ENCODE data around the gene NXPH1.

NXPH1 gene

DNA sequence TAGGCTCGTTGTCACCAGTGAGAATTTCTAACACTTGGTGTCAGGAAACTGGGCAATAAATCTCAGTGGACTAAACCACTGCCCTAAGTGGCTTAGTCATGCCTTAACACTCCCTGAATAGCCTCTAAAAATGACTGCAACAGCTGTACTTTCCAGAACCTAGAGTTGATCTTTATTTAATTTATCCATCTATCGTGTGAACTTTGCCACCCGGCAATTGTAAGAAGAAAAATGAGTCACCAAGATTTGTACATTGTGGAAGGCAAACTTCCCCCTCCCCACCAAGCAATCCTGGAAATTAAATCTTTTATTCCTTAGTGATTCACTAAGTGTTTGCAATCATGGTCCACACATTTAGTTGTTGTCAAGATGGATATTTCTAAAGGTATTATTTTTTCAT is 47.1 kb downstream of the NXPH1 start:
- Histone ChIP-seq H3K4me3 (no peak overlapping the region), H3K27ac (no peak overlapping the region)
- no peak for DNase-seq (ENCODE audit: low spot score)
- TF ChIP-seq, protein P1, sequence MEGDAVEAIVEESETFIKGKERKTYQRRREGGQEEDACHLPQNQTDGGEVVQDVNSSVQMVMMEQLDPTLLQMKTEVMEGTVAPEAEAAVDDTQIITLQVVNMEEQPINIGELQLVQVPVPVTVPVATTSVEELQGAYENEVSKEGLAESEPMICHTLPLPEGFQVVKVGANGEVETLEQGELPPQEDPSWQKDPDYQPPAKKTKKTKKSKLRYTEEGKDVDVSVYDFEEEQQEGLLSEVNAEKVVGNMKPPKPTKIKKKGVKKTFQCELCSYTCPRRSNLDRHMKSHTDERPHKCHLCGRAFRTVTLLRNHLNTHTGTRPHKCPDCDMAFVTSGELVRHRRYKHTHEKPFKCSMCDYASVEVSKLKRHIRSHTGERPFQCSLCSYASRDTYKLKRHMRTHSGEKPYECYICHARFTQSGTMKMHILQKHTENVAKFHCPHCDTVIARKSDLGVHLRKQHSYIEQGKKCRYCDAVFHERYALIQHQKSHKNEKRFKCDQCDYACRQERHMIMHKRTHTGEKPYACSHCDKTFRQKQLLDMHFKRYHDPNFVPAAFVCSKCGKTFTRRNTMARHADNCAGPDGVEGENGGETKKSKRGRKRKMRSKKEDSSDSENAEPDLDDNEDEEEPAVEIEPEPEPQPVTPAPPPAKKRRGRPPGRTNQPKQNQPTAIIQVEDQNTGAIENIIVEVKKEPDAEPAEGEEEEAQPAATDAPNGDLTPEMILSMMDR (IDR thresholded peaks at IDR 0.05) = no peak

DNA sequence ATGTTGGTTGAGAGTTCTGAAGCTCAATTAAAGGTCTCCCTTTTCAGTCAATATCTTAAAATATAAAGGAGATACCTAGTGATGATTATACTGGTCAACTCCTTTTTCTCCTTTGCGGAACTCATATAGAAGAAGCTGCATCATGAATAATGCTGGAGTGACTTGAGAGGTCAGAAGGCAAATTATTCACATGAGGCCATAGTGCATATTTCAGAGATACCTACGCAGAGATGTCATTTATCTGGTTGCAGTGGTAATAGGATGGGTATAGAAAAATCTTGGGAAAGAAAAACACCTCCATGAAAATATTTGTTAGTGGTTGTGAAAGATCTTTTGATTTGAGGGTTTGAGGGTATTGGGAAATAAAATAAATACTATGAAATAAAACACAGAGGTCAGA is 47.7 kb downstream of the NXPH1 start:
- no peak for DNase-seq (ENCODE audit: low spot score)
- Histone ChIP-seq H3K4me3 (no peak overlapping the region), H3K27ac (no peak overlapping the region)
- TF ChIP-seq, protein P1 (IDR thresholded peaks at IDR 0.05) = no peak

DNA sequence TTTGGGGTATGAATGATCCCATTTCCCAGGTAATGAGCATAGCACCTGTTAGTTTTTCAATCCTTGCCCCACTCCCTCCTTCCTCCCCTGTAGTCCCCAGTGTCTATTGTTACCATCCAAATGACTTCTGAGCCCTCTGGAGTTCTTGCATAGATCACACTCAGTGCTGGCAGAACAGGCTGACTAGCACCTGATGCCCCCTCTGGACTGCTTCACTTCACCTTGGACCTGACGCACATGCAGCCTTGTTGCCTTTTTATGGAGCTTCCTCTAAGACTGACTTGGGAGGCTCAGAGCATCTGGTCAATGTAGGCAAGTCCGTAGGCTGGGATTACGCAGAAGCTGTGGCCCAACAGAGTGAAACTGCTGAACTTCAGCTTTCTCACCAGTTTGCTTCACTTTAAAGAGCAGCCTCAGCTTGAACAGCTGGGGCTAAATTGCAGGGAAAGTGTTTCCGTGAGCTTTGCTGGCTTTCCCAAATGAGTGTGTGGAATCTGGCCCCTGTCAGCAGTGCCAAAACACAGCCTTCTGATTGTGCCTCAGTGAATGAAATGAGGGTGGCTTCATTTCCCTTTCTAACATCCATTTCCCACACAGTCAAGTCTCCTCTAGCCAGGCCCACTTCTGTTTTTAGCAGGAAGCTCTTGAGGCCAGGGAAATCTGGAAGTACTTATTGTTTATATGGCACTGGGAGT is 48.5 kb downstream of the NXPH1 start:
- no peak for DNase-seq (ENCODE audit: low spot score)
- TF ChIP-seq, protein P1 (IDR thresholded peaks at IDR 0.05) = no peak
- no peak overlapping the region for H3K4me3 ChIP-seq
- H3K27ac ChIP-seq = no peak overlapping the region

DNA sequence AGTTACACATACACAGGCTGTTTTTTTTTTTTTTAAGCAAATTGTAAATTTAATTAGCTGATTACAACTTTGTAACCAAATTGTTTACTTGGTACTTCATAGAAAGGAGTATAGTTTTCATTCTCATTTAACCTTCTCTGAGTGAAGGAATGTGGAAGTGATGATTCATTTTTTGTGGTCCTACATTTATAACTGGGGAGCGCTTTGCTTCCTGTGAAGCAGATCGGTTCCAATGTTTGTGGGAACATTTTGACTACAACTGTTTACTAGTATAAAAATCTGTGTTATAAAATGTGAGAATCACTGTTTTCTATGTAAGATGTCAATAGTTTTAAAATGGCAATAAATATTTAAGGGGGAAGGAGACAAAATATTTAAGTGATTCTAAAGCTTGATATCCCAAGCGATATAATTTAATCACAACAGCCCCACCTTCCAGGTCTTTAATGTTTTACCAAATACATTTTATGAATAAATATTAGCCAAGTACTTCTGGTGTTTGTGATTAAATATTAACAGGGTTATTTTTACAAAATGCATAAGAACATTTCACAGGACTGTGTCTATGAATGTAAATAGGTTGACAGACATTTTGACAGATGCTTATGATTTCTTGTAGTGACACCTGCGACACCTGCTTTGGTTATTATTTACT is 57.1 kb downstream of the NXPH1 start:
- Histone ChIP-seq H3K4me3 (no peak overlapping the region), H3K27ac (no peak overlapping the region)
- DNase-seq (ENCODE audit: low spot score) = no peak
- TF ChIP-seq, protein P1 (IDR thresholded peaks at IDR 0.05) = no peak

DNA sequence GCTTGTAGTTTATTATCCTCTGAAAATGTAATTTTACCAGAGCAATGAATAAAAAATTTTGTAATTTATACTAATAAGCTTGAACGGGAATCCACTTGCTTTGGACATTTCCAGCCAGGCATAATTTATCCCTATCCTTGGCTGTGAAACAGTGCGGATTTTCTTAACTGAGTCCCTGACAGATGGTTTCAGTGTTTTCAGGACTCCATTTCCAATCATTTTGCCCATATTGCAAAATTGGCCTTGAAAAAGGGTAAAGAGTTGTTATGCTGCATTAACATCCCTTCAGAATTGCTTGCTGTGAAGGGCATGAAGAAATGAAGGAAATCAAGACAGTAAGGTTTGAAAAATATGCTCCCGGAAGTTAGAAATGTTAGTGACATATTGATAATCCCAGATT is 57.7 kb downstream of the NXPH1 start:
- Histone ChIP-seq H3K27ac (no peak overlapping the region), H3K4me3 (no peak overlapping the region)
- no peak for DNase-seq (ENCODE audit: low spot score)
- TF ChIP-seq, protein P1 (IDR thresholded peaks at IDR 0.05) = no peak

DNA sequence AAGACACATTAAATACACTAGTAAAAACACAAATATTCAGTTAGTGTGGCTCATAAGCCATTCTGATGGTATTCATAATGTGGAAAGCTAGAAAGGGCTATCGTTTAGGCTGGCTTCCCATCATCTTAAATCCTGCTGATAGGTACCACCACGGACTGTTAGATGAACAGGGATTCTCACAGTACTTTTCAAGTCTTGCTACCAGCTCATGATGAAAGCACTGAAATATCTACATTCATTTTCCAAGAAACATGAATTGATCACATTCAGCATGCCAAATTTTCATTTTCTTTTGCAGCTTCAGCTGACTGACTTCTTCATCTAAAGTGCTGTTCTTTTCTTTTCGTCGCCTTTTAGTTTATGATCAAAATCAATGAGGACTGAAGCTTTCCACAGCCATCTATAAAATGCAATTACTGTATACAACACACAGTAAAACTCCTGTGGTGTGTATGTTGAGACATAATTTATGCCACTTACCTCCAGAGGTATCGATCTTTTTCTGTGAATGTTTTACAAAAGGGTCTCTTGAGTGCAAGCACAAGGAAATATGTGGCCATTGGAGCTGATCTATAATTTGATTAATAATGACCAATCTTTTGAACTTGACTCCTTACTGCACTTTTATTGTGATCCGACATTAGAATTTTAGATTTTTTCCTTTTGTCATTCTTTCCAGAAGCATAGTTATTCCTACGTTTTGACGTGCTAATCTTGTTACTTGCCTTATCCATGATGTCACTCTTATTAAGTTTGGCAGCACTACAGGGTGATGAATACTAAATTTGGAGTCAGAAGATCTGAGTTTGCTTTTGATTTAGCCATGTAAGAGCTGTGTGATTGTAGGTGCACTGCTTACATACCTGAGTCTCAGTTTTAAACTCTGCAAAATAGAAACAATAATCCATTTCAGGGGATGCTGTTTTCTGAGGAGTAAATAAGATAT is 58.4 kb downstream of the NXPH1 start:
- DNase-seq (ENCODE audit: low spot score) = no peak
- TF ChIP-seq, protein P1 (IDR thresholded peaks at IDR 0.05) = no peak
- no peak overlapping the region for H3K27ac ChIP-seq
- H3K4me3 ChIP-seq = no peak overlapping the region
